ENCODE data around the gene PLA2R1.

Gene PLA2R1
- total RNA-seq: 0 to 0.12 (median 0) reads per million in 4 donors

GRCh38 chr2:160062292-160063005 is at the start of gene PLA2R1:
Gene PLA2R1, minus strand, starts transcription at chr2:160062615. Its CDS starts 212 bp downstream, at chr2:160062403.
- no peak for DNase-seq

- DNase-seq: no peak
Observed at GRCh38 chr2:160110674-160111239, 48.3 kb upstream of the PLA2R1 start.

GRCh38 chr2:160109939-160110673 is 47.7 kb upstream of the PLA2R1 start:
- peak; percentile 7 to 52 (median 27) for DNase-seq

GRCh38 chr2:160109243-160109642 is 46.8 kb upstream of the PLA2R1 start:
- no peak for DNase-seq

- no peak for DNase-seq
Observed at GRCh38 chr2:160108646-160109045, 46.2 kb upstream of the PLA2R1 start.

- DNase-seq: no peak
Observed at GRCh38 chr2:160105366-160105765, 43.0 kb upstream of the PLA2R1 start.

GRCh38 chr2:160104115-160104514 is 41.7 kb upstream of the PLA2R1 start:
- no peak for DNase-seq

- DNase-seq: no peak
Observed at GRCh38 chr2:160097326-160097725, 34.9 kb upstream of the PLA2R1 start.

GRCh38 chr2:160096409-160096808 is 34.0 kb upstream of the PLA2R1 start:
- no peak for DNase-seq

GRCh38 chr2:160092445-160092844 is 30.0 kb upstream of the PLA2R1 start:
- no peak for DNase-seq

GRCh38 chr2:160091381-160091780 is 29.0 kb upstream of the PLA2R1 start:
- DNase-seq: no peak

GRCh38 chr2:160087854-160088745 is 25.7 kb upstream of the PLA2R1 start:
- peak in 1 of 5 donors; percentile 13 for DNase-seq

GRCh38 chr2:160085662-160086061 is 23.2 kb upstream of the PLA2R1 start:
- DNase-seq: no peak

- DNase-seq: no peak
Observed at GRCh38 chr2:160077912-160078810, 15.7 kb upstream of the PLA2R1 start.

GRCh38 chr2:160076914-160077313 is 14.5 kb upstream of the PLA2R1 start:
- DNase-seq: no peak

- no peak for DNase-seq
Observed at GRCh38 chr2:160076241-160076640, 13.8 kb upstream of the PLA2R1 start.

- no peak for DNase-seq
Observed at GRCh38 chr2:160075171-160075570, 12.8 kb upstream of the PLA2R1 start.

GRCh38 chr2:160073284-160073888 is 11.0 kb upstream of the PLA2R1 start:
- no peak for DNase-seq

- DNase-seq: no peak
Observed at GRCh38 chr2:160068906-160069305, 6.5 kb upstream of the PLA2R1 start.

- DNase-seq: no peak
Observed at GRCh38 chr2:160064916-160065315, 2.5 kb upstream of the PLA2R1 start.
